ENCODE data around the gene AMPD3.
"Not testable (repeated sequence)": the region's sequence is repeated elsewhere in the genome, so short reads cannot be mapped to it uniquely, and the experiment has no call there.

AMPD3 gene

DNA sequence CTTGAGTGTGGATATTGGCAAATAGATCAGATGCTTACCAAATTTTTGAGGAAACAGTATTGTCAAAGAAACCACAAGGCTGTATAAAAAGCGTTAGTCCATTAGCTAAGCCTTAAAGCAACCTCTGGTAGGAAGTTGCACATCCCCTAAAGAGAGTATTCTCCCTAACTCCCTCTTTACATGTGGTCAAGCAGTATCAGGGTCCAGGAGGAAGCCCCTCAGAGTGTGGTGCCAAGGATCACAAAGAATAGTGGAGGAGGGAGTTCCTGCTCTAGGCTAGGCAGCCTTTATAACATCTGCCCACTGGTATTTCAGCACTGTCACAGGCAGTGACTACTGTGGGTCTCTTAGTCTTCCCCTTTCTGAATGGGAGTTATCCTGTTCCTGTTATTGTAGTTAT, 18.8 kb upstream of the AMPD3 start:
- in situ Hi-C loops (cut with MboI; ENCODE audit: low sequenced_read_pairs): no loop called here

DNA sequence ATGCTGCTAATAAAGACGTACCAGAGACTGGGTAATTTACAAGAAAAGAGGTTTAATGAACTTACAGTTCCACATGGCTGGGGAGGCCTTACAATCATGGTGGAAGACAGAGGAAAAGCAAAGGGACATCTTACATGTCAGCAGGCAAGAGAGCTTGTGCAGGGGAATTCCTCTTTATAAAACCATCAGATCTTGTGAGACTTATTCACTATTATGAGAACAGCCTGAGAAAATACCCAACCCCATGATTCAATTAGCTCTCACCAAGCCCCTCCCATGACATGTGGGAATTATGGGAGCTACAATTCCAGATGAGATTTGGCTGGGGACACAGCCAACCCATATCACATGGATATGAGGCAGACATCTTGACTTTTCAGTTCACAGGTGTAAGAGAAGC, 18.4 kb upstream of the AMPD3 start:
- in situ Hi-C loops (cut with MboI; ENCODE audit: low sequenced_read_pairs): not testable (repeated sequence)

GRCh38 chr11:10438458-10438857, 16.6 kb upstream of the AMPD3 start:
- in situ Hi-C loops (cut with MboI; ENCODE audit: low sequenced_read_pairs): no loop called here

DNA sequence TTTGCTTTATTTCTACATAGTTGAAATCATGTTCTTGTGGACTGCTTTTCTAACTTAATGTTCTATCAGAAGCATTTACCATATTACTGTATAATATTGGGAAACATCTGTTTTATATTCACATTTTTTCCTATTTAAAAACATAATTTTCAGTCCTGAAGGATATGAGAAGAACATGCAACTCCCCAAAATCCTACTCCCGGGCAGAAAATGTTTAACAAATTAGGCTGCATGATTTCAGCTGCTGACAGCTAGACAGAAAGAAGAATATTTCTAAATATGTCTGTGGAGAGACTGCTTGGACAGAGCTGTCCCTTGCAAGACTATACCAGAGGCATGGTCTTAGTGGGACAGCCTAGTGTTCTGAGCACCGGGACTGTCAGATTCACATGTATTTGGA, 15.7 kb upstream of the AMPD3 start:
- in situ Hi-C loops (cut with MboI; ENCODE audit: low sequenced_read_pairs): no loop called here

DNA sequence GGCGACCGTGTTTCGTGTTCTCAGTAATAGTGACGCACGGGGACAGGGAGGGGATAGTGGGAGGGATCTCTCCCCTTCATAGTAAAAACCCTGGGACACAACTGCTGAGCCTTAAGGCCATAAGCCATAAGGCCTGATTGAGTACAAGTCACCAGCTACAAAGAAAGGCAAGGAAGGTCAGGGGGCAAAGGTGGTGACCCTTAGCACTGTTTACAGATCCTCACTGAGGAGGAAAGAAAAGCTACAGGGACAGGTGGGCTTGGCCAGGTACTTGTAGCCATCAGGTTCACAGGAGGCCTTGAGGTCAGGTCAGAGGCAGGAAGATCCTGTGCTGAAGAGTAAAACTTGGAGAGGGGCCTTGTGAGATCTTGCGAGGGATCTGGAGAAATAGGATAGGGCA, 15.1 kb upstream of the AMPD3 start:
- in situ Hi-C loops (cut with MboI; ENCODE audit: low sequenced_read_pairs): no loop called here

- in situ Hi-C loops (cut with MboI; ENCODE audit: low sequenced_read_pairs): no loop called here
These were observed 14.7 kb upstream of the AMPD3 start for GRCh38 chr11:10440401-10440800.

DNA sequence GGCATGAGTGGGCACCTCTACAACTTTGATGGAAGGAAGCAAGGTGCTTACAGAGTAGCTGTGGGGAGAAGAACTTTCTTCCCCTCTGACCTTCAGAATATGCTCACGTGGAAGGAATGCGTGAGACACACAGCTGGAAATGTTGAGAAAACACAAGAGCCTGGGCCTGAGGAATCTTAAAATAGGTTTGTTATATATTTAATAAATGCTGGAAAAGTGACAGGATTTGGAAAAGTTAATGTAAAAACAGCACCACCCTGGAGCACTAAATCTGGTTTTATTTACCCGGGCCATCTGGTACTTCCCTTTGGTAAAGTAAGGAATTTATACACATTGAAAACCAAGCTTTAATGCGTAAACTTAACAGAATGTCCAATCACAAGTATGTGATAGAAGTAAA, 14.0 kb upstream of the AMPD3 start:
- in situ Hi-C loops (cut with MboI; ENCODE audit: low sequenced_read_pairs): no loop called here

GRCh38 chr11:10441652-10442503, 13.2 kb upstream of the AMPD3 start:
- in situ Hi-C loops (cut with MboI; ENCODE audit: low sequenced_read_pairs): no loop called here

DNA sequence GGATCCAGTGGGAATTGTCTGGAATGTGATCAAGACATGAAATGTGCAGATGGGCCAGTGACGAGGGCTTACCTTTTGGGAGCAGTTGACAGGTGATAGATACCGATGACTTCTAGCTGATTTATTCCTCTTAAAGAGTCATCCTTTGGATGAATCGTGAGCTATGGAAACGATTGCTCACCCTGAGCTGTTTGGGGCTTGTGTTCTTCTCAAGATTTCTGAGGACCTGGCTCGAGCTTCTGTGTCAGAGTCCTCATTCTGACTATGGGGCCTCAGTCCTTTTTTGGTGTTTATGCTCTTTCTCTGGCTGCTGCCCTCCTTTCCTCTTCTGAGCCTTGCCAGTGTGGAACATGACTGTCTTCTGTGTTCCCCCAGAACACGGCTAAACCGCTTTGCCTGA, 11.9 kb upstream of the AMPD3 start:
- in situ Hi-C loops (cut with MboI; ENCODE audit: low sequenced_read_pairs): no loop called here

GRCh38 chr11:10443721-10444235, 11.3 kb upstream of the AMPD3 start:
- in situ Hi-C loops (cut with MboI; ENCODE audit: low sequenced_read_pairs): no loop called here

DNA sequence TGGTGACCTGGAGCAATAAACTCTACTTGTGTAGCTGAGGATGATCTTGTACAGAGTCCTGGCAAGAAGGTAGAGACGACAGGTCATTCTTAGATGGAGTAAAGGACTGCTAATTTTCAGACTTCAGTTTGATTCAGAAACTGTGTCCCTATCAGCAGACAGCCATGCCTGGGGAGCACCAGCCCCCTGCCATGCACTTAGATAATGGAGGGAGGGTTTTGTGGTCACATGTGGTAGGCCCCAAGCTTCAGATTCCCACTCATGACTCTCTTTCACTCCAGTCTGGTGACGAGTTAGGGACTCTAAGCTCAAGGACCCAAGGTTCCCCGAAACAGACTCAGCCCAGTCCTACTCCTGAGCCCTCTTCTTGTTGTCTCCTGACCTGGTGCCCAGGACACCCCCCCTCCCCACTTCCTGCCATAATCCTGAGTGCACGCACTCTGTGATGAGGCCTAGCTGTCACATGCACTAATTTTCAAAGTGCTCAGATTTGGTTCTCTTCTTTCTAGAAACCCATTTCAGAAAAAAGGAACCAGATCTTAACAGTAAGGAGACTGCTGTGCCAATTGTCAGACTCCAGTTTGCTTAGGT, 10.2 kb upstream of the AMPD3 start:
- in situ Hi-C loops (cut with MboI; ENCODE audit: low sequenced_read_pairs): no loop called here

- in situ Hi-C loops (cut with MboI; ENCODE audit: low sequenced_read_pairs): no loop called here
These were observed 7.6 kb upstream of the AMPD3 start for GRCh38 chr11:10447445-10447844.

- in situ Hi-C loops (cut with MboI; ENCODE audit: low sequenced_read_pairs): no loop called here
These were observed 4.3 kb upstream of the AMPD3 start for GRCh38 chr11:10450462-10451425.

DNA sequence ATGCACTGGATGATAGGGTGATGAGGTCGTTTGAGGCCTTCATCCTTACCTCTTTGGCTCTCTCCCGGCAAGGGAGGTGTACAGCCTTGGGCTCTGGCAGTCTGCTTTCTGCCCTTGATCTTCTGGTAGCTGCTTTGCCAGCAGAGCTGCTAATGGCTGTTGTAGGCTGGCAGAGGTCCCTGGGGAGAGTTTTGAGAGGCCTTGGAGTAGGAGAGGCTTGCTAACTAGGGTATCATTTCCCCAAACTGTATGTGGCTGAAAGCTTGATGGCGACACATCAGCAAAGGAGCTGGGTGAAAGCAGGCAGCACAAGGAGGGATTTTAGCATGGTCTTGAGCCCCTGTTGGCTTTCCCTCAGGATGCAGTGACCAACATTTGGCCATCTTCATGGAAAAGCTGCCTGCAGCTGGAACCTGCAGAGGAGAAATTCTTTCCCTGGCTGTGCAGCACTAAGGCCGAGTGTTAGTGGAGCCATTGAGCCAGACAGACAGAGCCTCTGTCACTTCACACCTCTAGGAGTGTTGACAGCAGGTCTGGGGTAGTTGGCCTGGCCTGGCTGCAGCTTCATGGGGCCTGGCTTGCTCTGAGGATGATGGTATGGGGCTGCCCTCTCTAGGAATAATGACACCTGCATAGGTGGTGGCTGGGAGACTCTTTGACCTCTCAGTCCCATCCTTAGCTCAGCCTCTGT, 3.5 kb upstream of the AMPD3 start:
- in situ Hi-C loops (cut with MboI; ENCODE audit: low sequenced_read_pairs): no loop called here

GRCh38 chr11:10452211-10452767, 2.8 kb upstream of the AMPD3 start:
- in situ Hi-C loops (cut with MboI; ENCODE audit: low sequenced_read_pairs): no loop called here

DNA sequence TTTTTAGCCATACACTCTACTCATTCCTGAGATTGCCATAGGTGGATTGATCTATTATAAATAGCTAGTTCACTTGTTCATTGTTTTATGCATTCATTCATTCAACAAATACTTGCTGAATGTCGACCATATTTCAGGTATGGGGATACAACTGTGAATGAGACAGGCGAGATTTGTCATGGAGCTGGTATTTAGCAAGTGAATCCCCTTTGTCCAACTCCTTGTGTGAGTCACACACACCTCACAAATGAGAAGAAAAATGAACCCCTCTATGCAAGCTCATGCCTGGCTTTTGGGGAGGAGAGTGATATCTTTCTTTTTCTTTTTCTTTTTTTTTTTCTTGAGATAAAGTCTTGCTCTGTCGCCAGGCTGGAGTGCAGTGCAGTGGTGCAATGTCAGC, 1.8 kb upstream of the AMPD3 start:
- in situ Hi-C loops (cut with MboI; ENCODE audit: low sequenced_read_pairs): no loop called here

GRCh38 chr11:10455637-10456487, 798 bp downstream of the AMPD3 start:
- in situ Hi-C loops (cut with MboI; ENCODE audit: low sequenced_read_pairs): no loop called here

DNA sequence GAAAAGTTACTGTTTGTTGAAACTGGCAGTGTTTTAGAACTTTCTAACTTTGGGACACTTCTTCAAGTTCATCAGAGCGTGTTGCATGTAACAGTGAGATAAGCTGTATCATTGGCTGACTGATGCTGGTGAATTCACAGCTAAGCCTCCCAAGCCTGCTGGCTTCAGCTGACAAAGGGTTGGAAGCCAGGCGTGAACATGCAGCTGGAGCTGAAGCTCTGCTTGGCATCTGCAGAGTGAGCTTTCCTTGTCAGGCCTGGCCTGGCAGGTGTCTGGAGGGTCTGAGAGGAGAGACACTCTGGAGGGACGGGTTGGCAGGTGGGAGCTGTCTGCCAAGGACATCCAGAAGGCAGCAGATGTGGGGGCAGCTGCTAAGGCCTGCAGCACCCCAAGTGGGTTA, 1.5 kb downstream of the AMPD3 start:
- in situ Hi-C loops (cut with MboI; ENCODE audit: low sequenced_read_pairs): no loop called here

DNA sequence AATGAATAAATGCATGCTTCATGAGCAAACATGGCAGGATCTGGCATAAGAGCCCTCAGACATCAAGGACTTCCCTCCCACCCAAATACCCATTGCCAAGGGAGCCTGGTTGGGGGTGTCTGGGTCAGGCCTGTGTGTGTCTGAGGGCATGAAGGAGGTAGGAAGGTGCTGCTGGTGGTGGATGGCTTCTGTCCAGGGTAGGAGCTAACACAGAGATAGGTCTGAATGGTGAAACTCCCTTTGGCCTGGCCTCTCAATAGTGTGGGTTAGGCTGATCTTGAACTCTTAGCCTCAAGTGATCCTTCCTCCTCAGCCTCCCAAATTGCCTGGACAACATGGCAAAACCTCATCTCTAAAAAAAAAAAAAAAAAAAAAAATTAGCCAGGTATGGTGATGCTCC, 2.8 kb downstream of the AMPD3 start:
- in situ Hi-C loops (cut with MboI; ENCODE audit: low sequenced_read_pairs): no loop called here

Measured in HL-60/S4 treated with retinoic acid at 250 ng/mL for 4 days and 3 days (cell line).